Upper lobe of right lung (tissue), 1 donor: ENCODE results near the gene GBP6. TPM values are rescaled to one million over a fixed set of nuclear protein-coding genes. Genes with fewer than 3 reads are reported as not detected.
A peak's percentile ranks its signal among the peaks of the same experiment; 100 is the strongest.
"Not testable (repeated sequence)": the region's sequence is repeated elsewhere in the genome, so short reads cannot be mapped to it uniquely, and the experiment has no call there.

Experiments used
- ATAC-seq: fragments of 200-7000 bp; cut with Tn5 transposase; one replicate; pipeline ENCODE4 v1.9.1; 2020; ENCODE audit warnings: mild to moderate bottlenecking, moderate library complexity
- DNase-seq: peaks from one replicate; pipeline ENCODE4 v3.0.0-alpha.2; 2020
- H3K27ac ChIP-seq: fragments of 200-600 bp; one replicate; pipeline ENCODE4 v1.8.0; 2022
- H3K27me3 ChIP-seq: fragments of 200-600 bp; one replicate; pipeline ENCODE4 v1.8.0; 2022; ENCODE audit warnings: mild to moderate bottlenecking
- H3K36me3 ChIP-seq: fragments of 200-600 bp; one replicate; pipeline ENCODE4 v1.8.0; 2022
- H3K4me1 ChIP-seq: fragments of 200-600 bp; one replicate; pipeline ENCODE4 v1.8.0; 2022
- H3K4me3 ChIP-seq: fragments of 200-600 bp; one replicate; pipeline ENCODE4 v1.8.0; 2022; ENCODE audit warnings: mild to moderate bottlenecking
- H3K9me3 ChIP-seq: fragments of 200-600 bp; one replicate; pipeline ENCODE4 v1.8.0; 2022
- intact Hi-C: fragments of 100-400 bp; cut with DNase I; formaldehyde crosslinking; loops from one replicate; pipeline ENCODE4 v1.11.0; 2022
- total RNA-seq: library from RNA; stranded (reverse); fragmentation: NEBNext Ultra II Directional; extraction: Animal tissue kit (Norgen Biotek cat#: 25700); gene quantifications from one replicate; pipeline ENCODE4 v1.2.1, GENCODE V29; 2021
- TF ChIP-seq, protein P1 (sequence below): fragments of 200-600 bp; IDR thresholded peaks from one replicate; pipeline ENCODE4 v1.8.0; 2022; ENCODE audit warnings: antibody characterized with exemption
- donor health status: DM: no; HTN: yes; CAD: no; lungs with severe emphysema.

The GBP6 gene
- total RNA-seq, 1 donor from 2014 or later = 0.12 TPM

GRCh38 chr1:89360716-89361115 is 3.1 kb upstream of the GBP6 start:
- no peaks in the 10 kb centered on the region for H3K27me3 ChIP-seq
- TF ChIP-seq, protein P1, sequence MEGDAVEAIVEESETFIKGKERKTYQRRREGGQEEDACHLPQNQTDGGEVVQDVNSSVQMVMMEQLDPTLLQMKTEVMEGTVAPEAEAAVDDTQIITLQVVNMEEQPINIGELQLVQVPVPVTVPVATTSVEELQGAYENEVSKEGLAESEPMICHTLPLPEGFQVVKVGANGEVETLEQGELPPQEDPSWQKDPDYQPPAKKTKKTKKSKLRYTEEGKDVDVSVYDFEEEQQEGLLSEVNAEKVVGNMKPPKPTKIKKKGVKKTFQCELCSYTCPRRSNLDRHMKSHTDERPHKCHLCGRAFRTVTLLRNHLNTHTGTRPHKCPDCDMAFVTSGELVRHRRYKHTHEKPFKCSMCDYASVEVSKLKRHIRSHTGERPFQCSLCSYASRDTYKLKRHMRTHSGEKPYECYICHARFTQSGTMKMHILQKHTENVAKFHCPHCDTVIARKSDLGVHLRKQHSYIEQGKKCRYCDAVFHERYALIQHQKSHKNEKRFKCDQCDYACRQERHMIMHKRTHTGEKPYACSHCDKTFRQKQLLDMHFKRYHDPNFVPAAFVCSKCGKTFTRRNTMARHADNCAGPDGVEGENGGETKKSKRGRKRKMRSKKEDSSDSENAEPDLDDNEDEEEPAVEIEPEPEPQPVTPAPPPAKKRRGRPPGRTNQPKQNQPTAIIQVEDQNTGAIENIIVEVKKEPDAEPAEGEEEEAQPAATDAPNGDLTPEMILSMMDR = no peak
- ATAC-seq = no peak
- H3K4me1 ChIP-seq = peaks cover 3% of the 10 kb centered on the region
- no peak for DNase-seq
- intact Hi-C loops = no loop called here
- no peak overlapping the region for H3K4me3 ChIP-seq
- H3K9me3 ChIP-seq = no peaks in the 10 kb centered on the region
- H3K36me3 ChIP-seq = no peaks in the 10 kb centered on the region
- H3K27ac ChIP-seq = no peak overlapping the region

GRCh38 chr1:89361681-89362080 is 2.2 kb upstream of the GBP6 start:
- TF ChIP-seq, protein P1 = no peak
- DNase-seq (no peak), ATAC-seq (no peak)
- intact Hi-C loops = no loop called here
- Histone ChIP-seq H3K4me1 (peaks cover 3% of the 10 kb centered on the region), H3K27ac (no peak overlapping the region), H3K36me3 (no peaks in the 10 kb centered on the region), H3K9me3 (no peaks in the 10 kb centered on the region), H3K4me3 (no peak overlapping the region), H3K27me3 (no peaks in the 10 kb centered on the region)

- Histone ChIP-seq H3K4me3 (no peak overlapping the region), H3K27me3 (no peaks in the 10 kb centered on the region), H3K4me1 (peaks cover under 1% of the 10 kb centered on the region), H3K27ac (no peak overlapping the region), H3K9me3 (no peaks in the 10 kb centered on the region), H3K36me3 (no peaks in the 10 kb centered on the region)
- ATAC-seq (peak; percentile 68), DNase-seq (no peak)
- TF ChIP-seq, protein P1 = no peak
- intact Hi-C loops = no loop called here
These were observed 663 bp upstream of the GBP6 start for GRCh38 chr1:89363196-89363595.

DNA sequence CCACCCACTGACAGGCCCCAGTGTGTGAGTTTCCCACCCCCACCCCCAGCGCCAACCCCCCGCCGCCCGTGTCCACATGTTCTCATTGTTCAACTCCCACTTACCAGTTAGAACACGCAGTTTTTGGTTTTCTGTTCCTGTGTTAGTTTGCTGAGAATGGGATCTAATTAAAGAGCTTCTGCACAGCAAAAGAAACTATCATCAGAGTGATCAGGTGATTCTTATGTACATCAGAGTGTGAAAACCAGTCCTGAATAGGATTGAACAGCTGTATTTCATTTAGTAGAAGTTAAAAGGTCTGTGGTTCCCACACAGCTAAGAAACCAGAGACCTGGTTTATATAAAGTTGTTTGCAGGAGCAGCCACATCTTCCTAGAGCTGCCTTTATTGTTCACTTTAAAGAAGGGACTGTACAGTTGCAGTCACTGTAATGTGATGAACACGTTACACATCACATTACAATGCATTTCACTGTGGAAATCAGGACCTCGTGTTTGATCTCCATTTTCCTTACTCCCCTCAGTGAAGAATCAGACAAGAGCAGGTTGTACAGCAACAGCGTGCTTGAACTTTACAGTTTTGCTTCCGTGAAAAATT is 1.2 kb downstream of the GBP6 start:
- H3K36me3 ChIP-seq = no peaks in the 10 kb centered on the region
- DNase-seq (no peak), ATAC-seq (no peak)
- no peak overlapping the region for H3K4me3 ChIP-seq
- TF ChIP-seq, protein P1 = no peak
- H3K9me3 ChIP-seq = no peaks in the 10 kb centered on the region
- no peak overlapping the region for H3K27ac ChIP-seq
- H3K4me1 ChIP-seq = no peaks in the 10 kb centered on the region
- intact Hi-C loops = no loop called here
- no peaks in the 10 kb centered on the region for H3K27me3 ChIP-seq

DNA sequence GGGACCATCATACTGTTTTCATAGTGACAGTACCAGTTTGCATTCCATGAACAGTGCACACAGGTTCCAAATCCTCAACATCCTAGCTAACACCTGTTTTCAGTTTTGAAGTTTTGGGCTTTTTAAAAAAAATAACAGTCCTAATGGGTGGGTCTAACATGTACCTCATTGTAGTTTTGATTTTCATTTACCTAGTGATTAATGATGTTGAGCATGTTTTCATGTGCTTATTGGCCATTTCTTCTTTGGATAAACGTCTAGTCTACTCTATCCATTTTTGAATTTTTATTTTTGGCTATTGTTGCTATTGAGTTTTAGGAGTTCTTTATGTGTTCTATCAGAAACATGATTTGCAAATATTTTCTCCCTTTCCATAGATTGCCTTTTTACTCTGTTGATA is 3.4 kb downstream of the GBP6 start:
- no peaks in the 10 kb centered on the region for H3K27me3 ChIP-seq
- H3K4me1 ChIP-seq = no peaks in the 10 kb centered on the region
- no peak for DNase-seq
- no peak overlapping the region for H3K4me3 ChIP-seq
- H3K27ac ChIP-seq = no peak overlapping the region
- ATAC-seq = no peak
- no peaks in the 10 kb centered on the region for H3K9me3 ChIP-seq
- intact Hi-C loops = no loop called here
- TF ChIP-seq, protein P1 = no peak
- no peaks in the 10 kb centered on the region for H3K36me3 ChIP-seq

GRCh38 chr1:89369331-89369730 is 5.5 kb downstream of the GBP6 start:
- H3K27ac ChIP-seq = no peak overlapping the region
- TF ChIP-seq, protein P1 = no peak
- H3K27me3 ChIP-seq = no peaks in the 10 kb centered on the region
- ATAC-seq (no peak), DNase-seq (no peak)
- H3K9me3 ChIP-seq = no peaks in the 10 kb centered on the region
- H3K4me1 ChIP-seq = no peaks in the 10 kb centered on the region
- no peak overlapping the region for H3K4me3 ChIP-seq
- H3K36me3 ChIP-seq = no peaks in the 10 kb centered on the region
- intact Hi-C loops = no loop called here

DNA sequence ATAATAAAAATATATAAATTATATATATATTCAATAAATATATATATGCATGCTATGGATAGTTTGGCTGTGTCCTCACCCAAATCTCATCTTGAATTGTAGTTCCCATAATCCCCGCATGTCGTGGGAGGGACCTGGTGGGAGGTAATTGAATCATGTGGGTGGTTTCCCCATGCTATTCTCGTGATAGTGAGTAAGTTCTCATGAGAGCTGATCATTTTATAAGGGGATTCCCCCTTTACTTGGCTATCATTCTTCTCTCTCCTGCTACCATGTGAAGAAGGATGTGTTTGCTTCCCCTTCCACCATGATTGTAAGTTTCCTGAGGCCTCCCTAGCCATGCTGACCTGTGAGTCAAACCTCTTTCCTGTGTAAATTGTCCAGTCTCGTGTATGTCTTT is 10.0 kb downstream of the GBP6 start:
- intact Hi-C loops, DNase-seq, H3K4me1 ChIP-seq, H3K27me3 ChIP-seq, ATAC-seq, H3K36me3 ChIP-seq, H3K9me3 ChIP-seq, H3K27ac ChIP-seq, H3K4me3 ChIP-seq: not testable (repeated sequence)
